HEK293T (cell line): ENCODE measurements around the gene TET3.

Experiments used
- ARNT ChIP-seq: fragments of 450-650 bp; IDR thresholded peaks from 2 replicates; pipeline ENCODE4 v1.6.1; 2017; ENCODE audit warnings: mild to moderate bottlenecking
- BHLHE40 ChIP-seq: fragments of 450-650 bp; IDR thresholded peaks from 2 replicates; pipeline ENCODE4 v1.6.1; 2016; ENCODE audit warnings: mild to moderate bottlenecking, moderate library complexity, borderline replicate concordance
- FOXA1 ChIP-seq: fragments of 450-650 bp; IDR thresholded peaks from 2 replicates; pipeline ENCODE4 v1.6.1; 2016; ENCODE audit warnings: mild to moderate bottlenecking
- FOXK2 ChIP-seq: fragments of 450-650 bp; IDR thresholded peaks from 2 replicates; pipeline ENCODE4 v1.6.1; 2016; ENCODE audit warnings: mild to moderate bottlenecking
- FOXM1 ChIP-seq: fragments of 450-650 bp; IDR thresholded peaks from 2 replicates; pipeline ENCODE4 v1.6.1; 2017; ENCODE audit warnings: mild to moderate bottlenecking, borderline replicate concordance
- SP1 ChIP-seq: fragments of 450-650 bp; IDR thresholded peaks from 2 replicates; pipeline ENCODE4 v1.6.1; 2017

DNA sequence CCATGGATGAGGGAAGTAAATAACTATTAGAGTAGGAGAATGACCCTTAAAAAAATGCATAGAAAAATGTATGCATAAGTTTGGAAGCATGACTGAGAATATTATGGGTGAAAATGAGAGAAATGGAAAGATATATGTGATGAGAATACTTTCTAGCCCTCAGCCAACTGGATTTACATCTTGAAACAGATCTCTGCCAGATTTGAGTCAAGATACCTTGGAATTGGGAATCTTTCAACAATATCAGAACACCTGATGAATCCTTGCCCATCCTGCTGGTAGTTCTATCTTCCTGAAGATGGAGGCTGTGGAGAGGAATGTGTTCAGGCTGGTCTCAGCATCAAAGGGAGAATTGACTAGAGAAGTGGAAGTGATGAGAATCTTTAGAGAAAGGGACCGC is 5.8 kb downstream of the TET3 start:
- TF ChIP-seq FOXM1 (no peak), ARNT (no peak), FOXA1 (no peak), SP1 (no peak), BHLHE40 (no peak), FOXK2 (no peak)
